Activated CD4-positive, CD25-positive, alpha-beta regulatory T cell treated with anti-CD3 and anti-CD28 coated beads, Interleukin-2, amount 50 U/mL, for 16 hours (primary cell): ENCODE results near the gene TCAF1.
A peak's percentile ranks its signal among the peaks of the same experiment; 100 is the strongest.
"Not testable (repeated sequence)": the region's sequence is repeated elsewhere in the genome, so short reads cannot be mapped to it uniquely, and the experiment has no call there.

ENCODE experiments used
- DNase-seq: peaks from one replicate; pipeline ENCODE4 v3.0.0-alpha.2; 2020; ENCODE audit warnings: low read depth, low spot score

The TCAF1 gene

GRCh38 chr7:143855443-143855842 lies 46.5 kb downstream of the TCAF1 start:
- not testable (repeated sequence) for DNase-seq

GRCh38 chr7:143850682-143851081 lies 51.3 kb downstream of the TCAF1 start:
- no peak for DNase-seq

- DNase-seq, result no peak
These were observed 52.0 kb downstream of the TCAF1 start for GRCh38 chr7:143849785-143850479.

GRCh38 chr7:143848192-143848591 lies 53.8 kb downstream of the TCAF1 start:
- no peak for DNase-seq

- no peak for DNase-seq
These were observed 55.3 kb downstream of the TCAF1 start for GRCh38 chr7:143846692-143847091.

- DNase-seq, result not testable (repeated sequence)
These were observed 60.3 kb downstream of the TCAF1 start for GRCh38 chr7:143841696-143842095.

- DNase-seq, result not testable (repeated sequence)
These were observed 61.9 kb downstream of the TCAF1 start for GRCh38 chr7:143840062-143840461.

GRCh38 chr7:143837223-143837622 lies 64.8 kb downstream of the TCAF1 start:
- peak; percentile 92 for DNase-seq

- DNase-seq, result peak; percentile 80
These were observed 65.4 kb downstream of the TCAF1 start for GRCh38 chr7:143836622-143837021.

- not testable (repeated sequence) for DNase-seq
These were observed 65.9 kb downstream of the TCAF1 start for GRCh38 chr7:143836088-143836487.

- not testable (repeated sequence) for DNase-seq
These were observed 75.4 kb downstream of the TCAF1 start for GRCh38 chr7:143826578-143826977.

- DNase-seq, result not testable (repeated sequence)
These were observed 77.5 kb downstream of the TCAF1 start for GRCh38 chr7:143824295-143825135.

- DNase-seq, result not testable (repeated sequence)
These were observed 78.2 kb downstream of the TCAF1 start for GRCh38 chr7:143823634-143824294.

- not testable (repeated sequence) for DNase-seq
These were observed 80.3 kb downstream of the TCAF1 start for GRCh38 chr7:143821392-143822277.

GRCh38 chr7:143817873-143818272 lies 84.1 kb downstream of the TCAF1 start:
- DNase-seq, result not testable (repeated sequence)

- not testable (repeated sequence) for DNase-seq
These were observed 85.4 kb downstream of the TCAF1 start for GRCh38 chr7:143816471-143817133.

- DNase-seq, result not testable (repeated sequence)
These were observed 91.3 kb downstream of the TCAF1 start for GRCh38 chr7:143810639-143811038.

- DNase-seq, result not testable (repeated sequence)
These were observed 95.3 kb downstream of the TCAF1 start for GRCh38 chr7:143806664-143807071.
